Smooth muscle cell (in vitro differentiated cells): ENCODE measurements around the gene TPCN1. TPM values are rescaled to one million over a fixed set of nuclear protein-coding genes. Genes with fewer than 3 reads are reported as not detected.
A peak's percentile ranks its signal among the peaks of the same experiment; 100 is the strongest.

Experiments
- DNase-seq: peaks from one replicate; lab custom pipeline; 2025; ENCODE audit not compliant: unreplicated experiment; lab: John Stamatoyannopoulos, UW
- H2AFZ ChIP-seq: fragments of 200-600 bp; sonication (generic); 2 replicates; pipeline ENCODE4 v1.6.0; 2016; ENCODE audit warnings: antibody characterized with exemption, low read depth, mild to moderate bottlenecking
- H3F3A ChIP-seq: fragments of 200-600 bp; sonication (generic); 2 replicates; pipeline ENCODE4 v1.6.0; 2017; ENCODE audit warnings: antibody characterized with exemption, low read depth
- H3K27ac ChIP-seq: fragments of 200-600 bp; sonication (generic); 2 replicates; pipeline ENCODE4 v1.5.1; 2016; ENCODE audit warnings: low read depth, mild to moderate bottlenecking
- H3K27me3 ChIP-seq: fragments of 200-600 bp; sonication (generic); 2 replicates; pipeline ENCODE4 v1.6.1; 2016; ENCODE audit warnings: low read depth, mild to moderate bottlenecking
- H3K36me3 ChIP-seq: fragments of 200-600 bp; sonication (generic); 2 replicates; pipeline ENCODE4 v1.5.1; 2016; ENCODE audit warnings: low read depth
- H3K4me1 ChIP-seq: fragments of 200-600 bp; sonication (generic); 2 replicates; pipeline ENCODE4 v1.5.1; 2016; ENCODE audit warnings: low read depth
- H3K4me2 ChIP-seq: fragments of 200-600 bp; sonication (generic); 2 replicates; pipeline ENCODE4 v1.6.0; 2016; ENCODE audit warnings: mild to moderate bottlenecking
- H3K4me3 ChIP-seq: fragments of 200-600 bp; sonication (generic); 2 replicates; pipeline ENCODE4 v1.5.1; 2016; ENCODE audit warnings: mild to moderate bottlenecking
- H3K79me2 ChIP-seq: fragments of 200-600 bp; sonication (generic); 2 replicates; pipeline ENCODE4 v1.6.0; 2016; ENCODE audit warnings: low read depth, mild to moderate bottlenecking
- H3K9ac ChIP-seq: fragments of 200-600 bp; sonication (generic); 2 replicates; pipeline ENCODE4 v1.6.0; 2016; ENCODE audit warnings: low read depth
- H3K9me3 ChIP-seq: fragments of 200-600 bp; sonication (generic); replicated peaks from 2 replicates; pipeline ENCODE4 v1.5.1; 2016; ENCODE audit warnings: low read depth
- H4K20me1 ChIP-seq: fragments of 200-600 bp; sonication (generic); 2 replicates; pipeline ENCODE4 v1.6.0; 2016; ENCODE audit warnings: low read depth
- WGBS: methylation state at CpG from one replicate; pipeline ENCODE4 v1.1.7; 2016; ENCODE audit warnings: low lambda C conversion rate; 5-methylcytosine and 5-hydroxymethylcytosine counted together
- polyA plus RNA-seq: library from polyadenylated mRNA; unstranded; fragments of >200 nt; fragmentation: Nextera tagmentation; extraction: Ambion mirVana; gene quantifications from 2 replicates; pipeline ENCODE4 v1.2.1, GENCODE V29; 2016
- total RNA-seq: library from RNA; depleted of rRNA; stranded (reverse); fragments of >200 nt; gene quantifications from 2 replicates; pipeline ENCODE4 v1.2.3, GENCODE V29; 2014
- TF ChIP-seq, protein P1 (sequence below): fragments of 200-600 bp; sonication (generic); IDR thresholded peaks from 2 replicates; pipeline ENCODE4 v1.5.1; 2017; ENCODE audit warnings: borderline replicate concordance, mild to moderate bottlenecking, antibody characterized with exemption; ENCODE audit not compliant: insufficient read depth, poor library complexity, severe bottlenecking

TPCN1 gene
- total and polyA plus RNA-seq, 2 experiments from 2014 or later: 12.9 to 29.2 TPM

DNA sequence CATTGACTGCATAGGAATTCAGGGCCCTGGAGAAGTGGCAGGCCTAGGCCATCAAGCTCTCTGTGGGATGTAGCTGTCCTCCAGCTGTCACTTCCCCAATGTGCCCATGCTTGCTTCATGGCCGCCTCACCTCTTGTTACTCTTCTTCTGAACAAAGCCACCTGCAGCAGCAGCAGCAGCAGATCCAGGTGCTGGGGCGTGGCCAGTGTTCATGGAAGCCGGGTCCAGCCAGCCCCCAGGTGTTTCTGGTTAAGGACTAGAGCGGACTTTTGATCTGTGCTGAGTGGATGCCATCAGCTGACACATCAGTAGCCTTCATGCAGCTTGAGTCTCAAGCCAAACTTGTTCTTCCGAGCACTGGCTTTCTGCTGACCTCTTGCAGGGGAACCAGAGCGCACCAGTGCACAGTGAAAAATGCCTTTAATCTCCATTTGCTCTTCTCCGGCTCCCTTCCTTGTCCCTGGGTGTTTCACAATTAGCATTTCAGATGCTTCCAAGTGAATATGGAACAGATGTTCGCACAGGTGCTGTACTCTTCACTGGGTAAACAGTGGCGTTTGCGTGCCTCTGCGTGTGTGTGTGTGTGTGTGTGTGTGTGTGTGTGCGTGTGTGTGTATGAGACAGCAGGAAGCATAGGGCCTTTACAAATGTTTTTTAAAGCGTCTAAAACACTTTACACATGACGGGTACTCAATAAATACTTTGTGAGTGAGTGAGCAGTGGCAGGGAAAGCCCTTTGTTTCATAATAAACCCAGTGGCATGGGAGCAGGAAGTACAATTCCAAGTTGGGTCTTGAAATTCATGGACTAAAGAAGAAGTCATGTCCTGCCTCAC lies 20.1 kb downstream of the TPCN1 start:
- WGBS: 48% methylated on average over 14 of the region's 14 CpGs
- Histone ChIP-seq H4K20me1 (no peaks in the 10 kb centered on the region), H2AFZ (no peak overlapping the region), H3K9ac (peak overlapping the region; percentile 91), H3K4me1 (peaks cover 11% of the 10 kb centered on the region), H3K4me3 (no peak overlapping the region), H3K79me2 (no peaks in the 10 kb centered on the region), H3K36me3 (no peaks in the 10 kb centered on the region), H3K9me3 (no peaks in the 10 kb centered on the region), H3K27me3 (no peaks in the 10 kb centered on the region), H3K27ac (peak overlapping the region; percentile 99), H3F3A (peaks cover 29% of the 10 kb centered on the region), H3K4me2 (peak overlapping the region; percentile 58)
- TF ChIP-seq, protein P1, sequence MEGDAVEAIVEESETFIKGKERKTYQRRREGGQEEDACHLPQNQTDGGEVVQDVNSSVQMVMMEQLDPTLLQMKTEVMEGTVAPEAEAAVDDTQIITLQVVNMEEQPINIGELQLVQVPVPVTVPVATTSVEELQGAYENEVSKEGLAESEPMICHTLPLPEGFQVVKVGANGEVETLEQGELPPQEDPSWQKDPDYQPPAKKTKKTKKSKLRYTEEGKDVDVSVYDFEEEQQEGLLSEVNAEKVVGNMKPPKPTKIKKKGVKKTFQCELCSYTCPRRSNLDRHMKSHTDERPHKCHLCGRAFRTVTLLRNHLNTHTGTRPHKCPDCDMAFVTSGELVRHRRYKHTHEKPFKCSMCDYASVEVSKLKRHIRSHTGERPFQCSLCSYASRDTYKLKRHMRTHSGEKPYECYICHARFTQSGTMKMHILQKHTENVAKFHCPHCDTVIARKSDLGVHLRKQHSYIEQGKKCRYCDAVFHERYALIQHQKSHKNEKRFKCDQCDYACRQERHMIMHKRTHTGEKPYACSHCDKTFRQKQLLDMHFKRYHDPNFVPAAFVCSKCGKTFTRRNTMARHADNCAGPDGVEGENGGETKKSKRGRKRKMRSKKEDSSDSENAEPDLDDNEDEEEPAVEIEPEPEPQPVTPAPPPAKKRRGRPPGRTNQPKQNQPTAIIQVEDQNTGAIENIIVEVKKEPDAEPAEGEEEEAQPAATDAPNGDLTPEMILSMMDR: no peak
- peak; percentile 41 for DNase-seq

DNA sequence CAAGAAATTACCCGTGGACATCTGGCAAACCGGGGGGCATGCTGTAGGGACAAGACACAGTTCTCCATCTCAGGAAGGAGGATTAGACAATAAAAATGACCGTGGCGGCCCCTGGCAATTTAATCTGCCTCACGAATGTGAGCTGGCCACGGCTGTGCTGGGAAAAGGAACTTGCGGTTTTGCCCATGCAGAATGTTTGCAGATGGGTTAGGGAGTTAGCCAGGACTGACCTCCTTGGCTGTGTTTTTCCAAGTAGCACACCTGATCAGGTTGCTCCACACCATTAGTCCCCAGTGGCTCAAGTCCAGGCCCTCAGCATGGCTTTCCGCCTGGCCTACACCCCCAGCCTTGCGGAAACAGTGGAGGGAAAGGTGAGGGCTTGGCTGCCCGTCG lies 20.8 kb downstream of the TPCN1 start:
- Histone ChIP-seq H3K4me1 (peaks cover 16% of the 10 kb centered on the region), H3F3A (peaks cover 29% of the 10 kb centered on the region), H2AFZ (no peak overlapping the region), H3K36me3 (no peaks in the 10 kb centered on the region), H3K4me2 (peak overlapping the region; percentile 58), H3K27ac (peak overlapping the region; percentile 99), H3K27me3 (no peaks in the 10 kb centered on the region), H3K9me3 (no peaks in the 10 kb centered on the region), H4K20me1 (no peaks in the 10 kb centered on the region), H3K79me2 (no peaks in the 10 kb centered on the region), H3K4me3 (no peak overlapping the region), H3K9ac (peak overlapping the region; percentile 91)
- peak; percentile 41 for DNase-seq
- TF ChIP-seq, protein P1: no peak
- 65% methylated on average over 11 of the region's 11 CpGs for WGBS

DNA sequence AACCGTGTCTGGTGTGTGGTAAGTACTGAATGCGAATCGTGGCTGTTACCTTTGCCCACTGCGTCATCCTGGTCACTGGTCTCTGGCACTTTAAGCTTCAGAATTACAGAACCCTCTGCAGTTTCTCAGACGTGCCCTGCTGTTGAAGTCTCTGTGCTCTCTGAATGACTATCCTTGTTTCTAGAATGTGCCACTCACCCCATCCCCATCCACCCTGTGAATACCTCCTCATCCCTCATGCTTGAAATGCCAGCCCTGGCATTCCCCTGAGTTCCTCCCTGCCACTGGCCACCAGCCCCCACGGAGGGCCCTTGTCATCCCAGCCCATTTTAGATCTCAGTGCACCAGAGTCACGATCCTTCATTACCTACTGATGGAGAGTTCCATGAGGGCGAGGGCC lies 21.3 kb downstream of the TPCN1 start:
- Histone ChIP-seq H3K9me3 (no peaks in the 10 kb centered on the region), H3F3A (peaks cover 29% of the 10 kb centered on the region), H3K4me1 (peaks cover 16% of the 10 kb centered on the region), H3K4me3 (no peak overlapping the region), H4K20me1 (no peaks in the 10 kb centered on the region), H3K4me2 (no peak overlapping the region), H3K36me3 (no peaks in the 10 kb centered on the region), H3K79me2 (no peaks in the 10 kb centered on the region), H3K9ac (peak overlapping the region; percentile 91), H2AFZ (no peak overlapping the region), H3K27me3 (no peaks in the 10 kb centered on the region), H3K27ac (peak overlapping the region; percentile 99)
- WGBS: 95% methylated on average over 8 of the region's 8 CpGs
- TF ChIP-seq, protein P1: no peak
- DNase-seq: no peak
